HepG2 (cell line): ENCODE results near the gene TXNDC11. TPM values are rescaled to one million over a fixed set of nuclear protein-coding genes. Genes with fewer than 3 reads are reported as not detected.
A peak's percentile ranks its signal among the peaks of the same experiment; 100 is the strongest.

Experiments
- ATF3 ChIP-seq: sonication (generic); formaldehyde crosslinking; IDR thresholded peaks from 2 replicates; pipeline ENCODE4 v1.4.0; 2020; ENCODE audit warnings: missing genetic modification reagents
- DMTF1 ChIP-seq: sonication (generic); formaldehyde crosslinking; IDR thresholded peaks from 2 replicates; pipeline ENCODE4 v1.4.0; 2020; ENCODE audit warnings: mild to moderate bottlenecking, missing genetic modification reagents
- DZIP1 ChIP-seq: sonication (generic); formaldehyde crosslinking; IDR thresholded peaks from 2 replicates; pipeline ENCODE4 v1.5.0; 2020; ENCODE audit warnings: mild to moderate bottlenecking, missing genetic modification reagents
- FOSL2 ChIP-seq: sonication (generic); formaldehyde crosslinking; IDR thresholded peaks from 2 replicates; pipeline ENCODE4 v1.4.0; 2020; ENCODE audit warnings: missing genetic modification reagents
- GTF2F1 ChIP-seq: fragments of 150-350 bp; IDR thresholded peaks from 2 replicates; pipeline ENCODE4 v1.6.1; 2014; ENCODE audit warnings: low read length
- ISX ChIP-seq: sonication (generic); formaldehyde crosslinking; conservative IDR thresholded peaks from 2 replicates; pipeline ENCODE4 v1.5.0; 2020; ENCODE audit warnings: missing genetic modification reagents
- KDM5A ChIP-seq: fragments of 200-600 bp; sonication (generic); IDR thresholded peaks from 2 replicates; pipeline ENCODE4 v1.7.0; 2018; ENCODE audit warnings: antibody characterized with exemption, mild to moderate bottlenecking, low read length, borderline replicate concordance
- MATR3 ChIP-seq: sonication (generic); formaldehyde crosslinking; IDR thresholded peaks from 2 replicates; pipeline ENCODE4 v1.4.0; 2020; ENCODE audit warnings: missing genetic modification reagents
- MAX ChIP-seq: IDR thresholded peaks from 2 replicates; pipeline ENCODE4 v1.6.1; 2012; ENCODE audit warnings: inconsistent platforms
- MEF2D ChIP-seq: sonication (generic); formaldehyde crosslinking; IDR thresholded peaks from 2 replicates; pipeline ENCODE4 v1.5.1; 2020; ENCODE audit warnings: mild to moderate bottlenecking, missing genetic modification reagents
- MLLT10 ChIP-seq: sonication (generic); formaldehyde crosslinking; IDR thresholded peaks from 2 replicates; pipeline ENCODE4 v1.4.0; 2020; ENCODE audit warnings: missing genetic modification reagents
- NFIB ChIP-seq: sonication (generic); formaldehyde crosslinking; IDR thresholded peaks from 2 replicates; pipeline ENCODE4 v1.9.0; 2021; ENCODE audit warnings: missing genetic modification reagents, mild to moderate bottlenecking, borderline replicate concordance
- NR0B2 ChIP-seq: sonication (generic); formaldehyde crosslinking; IDR thresholded peaks from 2 replicates; pipeline ENCODE4 v1.4.0; 2020; ENCODE audit warnings: mild to moderate bottlenecking, missing genetic modification reagents
- NRL ChIP-seq: sonication (generic); formaldehyde crosslinking; IDR thresholded peaks from 2 replicates; pipeline ENCODE4 v1.5.0; 2020; ENCODE audit warnings: missing genetic modification reagents, mild to moderate bottlenecking, moderate library complexity, borderline replicate concordance
- RAD51 ChIP-seq: fragments of 450-650 bp; IDR thresholded peaks from 2 replicates; pipeline ENCODE4 v1.6.1; 2016; ENCODE audit warnings: borderline replicate concordance
- ZBTB1 ChIP-seq: sonication (generic); formaldehyde crosslinking; IDR thresholded peaks from 2 replicates; pipeline ENCODE4 v1.4.0; 2020; ENCODE audit warnings: missing genetic modification reagents, borderline replicate concordance
- ZNF260 ChIP-seq: sonication (generic); formaldehyde crosslinking; IDR thresholded peaks from 2 replicates; pipeline ENCODE4 v1.4.0; 2020; ENCODE audit warnings: missing genetic modification reagents, low read depth, mild to moderate bottlenecking, borderline replicate concordance
- ZNF468 ChIP-seq: sonication (generic); formaldehyde crosslinking; IDR thresholded peaks from 2 replicates; pipeline ENCODE4 v1.8.0; 2022; ENCODE audit warnings: mild to moderate bottlenecking, moderate library complexity, missing genetic modification reagents
- ZNF569 ChIP-seq: sonication (generic); formaldehyde crosslinking; IDR thresholded peaks from 2 replicates; pipeline ENCODE4 v1.5.0; 2020; ENCODE audit warnings: mild to moderate bottlenecking, missing genetic modification reagents, moderate library complexity, borderline replicate concordance
- ZNF770 ChIP-seq: sonication (generic); formaldehyde crosslinking; IDR thresholded peaks from 2 replicates; pipeline ENCODE4 v1.5.0; 2020; ENCODE audit warnings: mild to moderate bottlenecking, missing genetic modification reagents
- ZNF891 ChIP-seq: sonication (generic); formaldehyde crosslinking; IDR thresholded peaks from 2 replicates; pipeline ENCODE4 v1.5.0; 2020; ENCODE audit warnings: mild to moderate bottlenecking, missing genetic modification reagents
- polyA plus RNA-seq, 8 experiments: library from polyadenylated mRNA; depleted of rRNA in 3 of 8; stranded (reverse) in 7 of 8; unstranded in 1 of 8; fragments of >200 nt; fragmentation: Illumina TruSeq in 4 of 8; extraction: Trizol in 4 of 8; gene quantifications; 2 replicates each; pipeline versions ENCODE4 v1.2.1 to v1.2.3, GENCODE V29; 2011 to 2016; ENCODE audit warnings: low read depth in 4 of 8, missing spikeins in 1 of 8, mixed read lengths in 1 of 8; ENCODE audit not compliant: insufficient read depth in 1 of 8
- total RNA-seq, 5 experiments: library from RNA; depleted of rRNA; stranded (reverse); fragments of >200 nt; fragmentation: Illumina TruSeq; extraction: Trizol; gene quantifications; 2 replicates each; pipeline ENCODE4 v1.2.3, GENCODE V29; 2016; ENCODE audit warnings: low read depth in 1 of 5

The TXNDC11 gene
- total and polyA plus RNA-seq, 2 of the 13 experiments (the other 11 are each of a cell fraction or from before 2014, with no cell fraction given) = 74.9 to 123 TPM

GRCh38 chr16:11748404-11749254 is 6.0 kb upstream of the TXNDC11 start (continued):
- no peak for TF ChIP-seq DMTF1 (CRISPR knock-in tag)
- no peak for TF ChIP-seq RAD51
- no peak for TF ChIP-seq DZIP1
- TF ChIP-seq ATF3 (CRISPR knock-in tag) = 0 out of 2 replicates have a peak, but pooled peaks have one; percentile 35
- peak; percentile 52; the same call in 1 of the 2 replicates for TF ChIP-seq ISX (CRISPR knock-in tag)
- no peak for TF ChIP-seq GTF2F1
- no peak for TF ChIP-seq ZBTB1
- no peak for TF ChIP-seq ZNF260 (CRISPR knock-in tag)
- no peak for TF ChIP-seq ZNF468 (CRISPR knock-in tag)
- no peak; the same call in 1 of the 2 replicates for TF ChIP-seq KDM5A
- no peak; the same call in 1 of the 2 replicates for TF ChIP-seq FOSL2 (CRISPR knock-in tag)
- TF ChIP-seq NR0B2 (CRISPR knock-in tag) = no peak
- peak; percentile 79; the same call in 1 of the 2 replicates for TF ChIP-seq MEF2D (CRISPR knock-in tag)
- TF ChIP-seq ZNF770 (CRISPR knock-in tag) = peak; percentile 95
- TF ChIP-seq NFIB (CRISPR knock-in tag) = no peak
- TF ChIP-seq ZNF891 (CRISPR knock-in tag) = 0 out of 2 replicates have a peak, but pooled peaks have one; percentile 43
- no peak for TF ChIP-seq MATR3 (CRISPR knock-in tag)
- TF ChIP-seq ZNF569 (CRISPR knock-in tag) = no peak
- TF ChIP-seq NRL (CRISPR knock-in tag) = peak; percentile 72; the same call in 1 of the 2 replicates
- TF ChIP-seq MLLT10 = 0 out of 2 replicates have a peak, but pooled peaks have one; percentile 33
- TF ChIP-seq MAX = 0 out of 2 replicates have a peak, but pooled peaks have one; percentile 17
